Stimulated activated CD8-positive, alpha-beta memory T cell treated with anti-CD3 and anti-CD28 coated beads, Interleukin-4, amount 100 ng/mL, for 24 hours (primary cell): ENCODE results near the gene MAPK7.

ENCODE experiments used
- DNase-seq: peaks from one replicate; pipeline ENCODE4 v3.0.0-alpha.2; 2020; ENCODE audit warnings: low read depth

Gene MAPK7

DNA sequence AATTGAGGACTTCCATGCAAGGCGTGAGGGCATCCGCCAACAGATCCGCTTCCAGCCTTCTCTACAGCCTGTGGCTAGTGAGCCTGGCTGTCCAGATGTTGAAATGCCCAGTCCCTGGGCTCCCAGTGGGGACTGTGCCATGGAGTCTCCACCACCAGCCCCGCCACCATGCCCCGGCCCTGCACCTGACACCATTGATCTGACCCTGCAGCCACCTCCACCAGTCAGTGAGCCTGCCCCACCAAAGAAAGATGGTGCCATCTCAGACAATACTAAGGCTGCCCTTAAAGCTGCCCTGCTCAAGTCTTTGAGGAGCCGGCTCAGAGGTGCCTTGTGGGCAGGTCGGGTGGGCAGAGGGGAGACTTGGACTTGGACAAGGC, 3.1 kb downstream of the MAPK7 start:
- no peak for DNase-seq

DNA sequence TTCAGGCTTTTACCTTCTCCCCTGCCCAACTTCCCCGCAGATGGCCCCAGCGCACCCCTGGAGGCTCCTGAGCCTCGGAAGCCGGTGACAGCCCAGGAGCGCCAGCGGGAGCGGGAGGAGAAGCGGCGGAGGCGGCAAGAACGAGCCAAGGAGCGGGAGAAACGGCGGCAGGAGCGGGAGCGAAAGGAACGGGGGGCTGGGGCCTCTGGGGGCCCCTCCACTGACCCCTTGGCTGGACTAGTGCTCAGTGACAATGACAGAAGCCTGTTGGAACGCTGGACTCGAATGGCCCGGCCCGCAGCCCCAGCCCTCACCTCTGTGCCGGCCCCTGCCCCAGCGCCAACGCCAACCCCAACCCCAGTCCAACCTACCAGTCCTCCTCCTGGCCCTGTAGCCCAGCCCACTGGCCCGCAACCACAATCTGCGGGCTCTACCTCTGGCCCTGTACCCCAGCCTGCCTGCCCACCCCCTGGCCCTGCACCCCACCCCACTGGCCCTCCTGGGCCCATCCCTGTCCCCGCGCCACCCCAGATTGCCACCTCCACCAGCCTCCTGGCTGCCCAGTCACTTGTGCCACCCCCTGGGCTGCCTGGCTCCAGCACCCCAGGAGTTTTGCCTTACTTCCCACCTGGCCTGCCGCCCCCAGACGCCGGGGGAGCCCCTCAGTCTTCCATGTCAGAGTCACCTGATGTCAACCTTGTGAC, 3.6 kb downstream of the MAPK7 start:
- DNase-seq, result no peak

DNA sequence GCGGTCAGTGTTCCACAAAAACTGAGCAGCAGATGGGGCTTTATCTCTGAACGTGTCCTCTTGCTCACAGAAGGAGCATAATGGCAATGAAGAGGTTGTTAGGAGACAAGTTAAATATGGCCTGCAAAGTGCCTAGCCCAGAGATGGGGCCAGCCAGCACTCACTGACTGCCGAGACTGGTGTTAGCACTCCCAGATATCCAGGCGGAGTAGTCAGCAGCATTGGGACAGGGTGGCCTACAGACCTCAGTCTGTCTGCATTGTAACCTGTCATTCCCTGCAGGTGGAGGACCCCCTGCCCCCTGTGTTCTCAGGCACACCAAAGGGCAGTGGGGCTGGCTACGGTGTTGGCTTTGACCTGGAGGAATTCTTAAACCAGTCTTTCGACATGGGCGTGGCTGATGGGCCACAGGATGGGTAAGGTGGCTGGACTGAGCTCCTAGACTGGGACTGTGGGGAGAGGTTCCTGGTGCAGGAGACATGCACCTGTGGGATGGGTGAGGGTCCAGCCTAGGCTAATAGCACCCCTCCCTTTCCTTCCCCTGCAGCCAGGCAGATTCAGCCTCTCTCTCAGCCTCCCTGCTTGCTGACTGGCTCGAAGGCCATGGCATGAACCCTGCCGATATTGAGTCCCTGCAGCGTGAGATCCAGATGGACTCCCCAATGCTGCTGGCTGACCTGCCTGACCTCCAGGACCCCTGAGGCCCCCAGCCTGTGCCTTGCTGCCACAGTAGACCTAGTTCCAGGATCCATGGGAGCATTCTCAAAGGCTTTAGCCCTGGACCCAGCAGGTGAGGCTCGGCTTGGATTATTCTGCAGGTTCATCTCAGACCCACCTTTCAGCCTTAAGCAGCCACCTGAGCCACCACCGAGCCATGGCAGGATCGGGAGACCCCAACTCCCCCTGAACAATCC, 4.5 kb downstream of the MAPK7 start:
- DNase-seq, result no peak

DNA sequence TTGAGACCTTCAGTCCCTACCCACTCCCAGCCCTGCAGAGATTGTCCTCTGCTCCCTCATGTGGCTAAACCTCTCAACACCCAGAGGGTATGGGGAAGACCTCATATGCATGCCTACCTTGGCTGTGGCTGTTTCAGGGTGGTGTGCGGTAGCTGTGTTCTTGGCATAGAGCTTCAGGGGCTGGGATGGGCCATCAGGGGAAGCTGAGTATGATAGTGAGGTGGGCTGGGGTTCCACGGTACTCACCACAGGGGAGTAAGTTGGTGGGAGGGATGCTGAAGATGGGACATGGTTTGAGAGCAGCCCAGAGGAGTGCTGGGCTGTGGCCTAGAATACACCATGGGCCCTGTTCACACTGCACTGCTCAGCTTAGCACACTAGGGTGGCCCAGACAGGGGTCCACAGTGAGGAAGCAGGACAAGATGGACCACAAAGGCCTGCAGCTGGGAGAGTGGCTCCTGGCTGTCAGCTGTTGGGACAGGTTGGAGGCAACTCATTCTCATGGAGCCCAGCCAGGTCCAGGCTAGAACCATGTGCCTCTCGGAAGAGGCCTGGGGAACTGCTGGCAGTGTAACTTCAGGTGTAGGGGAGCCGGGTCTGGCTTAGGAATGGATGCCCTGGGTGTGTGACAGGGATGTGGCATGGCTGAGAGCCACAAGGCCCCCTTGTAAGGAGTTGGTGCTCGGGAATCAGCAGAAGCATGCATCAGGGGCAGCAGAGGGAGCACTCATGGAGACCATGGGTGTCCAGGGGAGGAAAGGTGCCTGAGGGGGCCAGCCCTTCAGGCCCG, 5.6 kb downstream of the MAPK7 start:
- DNase-seq, result no peak

DNA sequence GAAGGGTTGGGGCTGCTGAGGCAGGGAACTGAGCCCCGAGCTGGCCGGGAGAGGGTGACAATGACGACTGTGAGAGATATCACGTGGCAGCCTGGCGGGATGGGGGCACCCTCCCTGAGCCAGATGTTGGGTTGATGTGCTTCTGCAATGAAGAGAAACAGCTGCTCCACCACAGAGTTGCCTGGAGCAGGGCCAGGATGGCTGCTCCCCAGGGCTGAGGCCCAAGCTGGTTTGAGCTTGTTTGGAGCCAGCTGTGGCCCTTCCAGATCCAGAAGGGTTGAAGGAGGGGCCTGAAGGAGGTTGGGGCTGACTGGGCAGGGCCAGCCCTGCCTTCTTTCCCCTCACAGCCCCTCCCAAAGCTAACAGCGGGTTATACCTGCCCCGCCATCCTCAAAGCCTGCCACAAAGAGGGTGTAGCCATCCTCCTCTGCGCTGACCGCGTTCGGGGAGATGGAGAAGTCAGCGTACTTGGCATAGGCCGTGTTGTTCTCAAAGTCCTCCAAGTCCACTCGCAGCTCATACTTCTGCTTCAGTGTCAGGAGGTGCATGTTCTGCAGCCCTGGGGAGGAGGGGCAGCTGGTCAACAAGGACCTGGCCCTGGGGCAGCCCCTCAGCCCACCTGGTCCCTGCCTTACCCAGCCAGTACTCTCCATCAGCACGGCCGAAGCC, 6.6 kb downstream of the MAPK7 start:
- DNase-seq, result no peak

DNA sequence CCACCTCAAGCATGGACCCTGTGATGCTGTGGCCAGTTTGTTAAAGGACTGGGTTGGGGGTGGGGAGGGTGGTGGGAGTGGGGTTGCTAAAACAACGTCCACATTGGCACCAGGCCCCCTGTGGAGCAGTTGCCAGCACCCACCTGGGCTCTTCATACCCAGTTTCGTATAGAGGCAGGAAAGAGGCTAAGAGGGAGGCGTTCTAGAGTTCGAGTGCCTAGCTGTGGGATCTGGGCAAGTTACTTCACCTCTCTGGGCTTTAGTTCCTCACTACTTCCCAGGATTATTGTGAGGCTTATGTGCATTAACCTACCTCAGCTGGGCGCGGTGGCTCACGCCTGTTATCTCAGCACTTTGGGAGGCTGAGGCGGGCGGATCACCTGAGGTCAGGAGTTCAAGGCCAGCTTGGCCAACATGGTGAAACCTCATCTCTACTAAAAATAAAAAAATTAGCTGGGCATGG, 7.3 kb downstream of the MAPK7 start:
- DNase-seq, result no peak

DNA sequence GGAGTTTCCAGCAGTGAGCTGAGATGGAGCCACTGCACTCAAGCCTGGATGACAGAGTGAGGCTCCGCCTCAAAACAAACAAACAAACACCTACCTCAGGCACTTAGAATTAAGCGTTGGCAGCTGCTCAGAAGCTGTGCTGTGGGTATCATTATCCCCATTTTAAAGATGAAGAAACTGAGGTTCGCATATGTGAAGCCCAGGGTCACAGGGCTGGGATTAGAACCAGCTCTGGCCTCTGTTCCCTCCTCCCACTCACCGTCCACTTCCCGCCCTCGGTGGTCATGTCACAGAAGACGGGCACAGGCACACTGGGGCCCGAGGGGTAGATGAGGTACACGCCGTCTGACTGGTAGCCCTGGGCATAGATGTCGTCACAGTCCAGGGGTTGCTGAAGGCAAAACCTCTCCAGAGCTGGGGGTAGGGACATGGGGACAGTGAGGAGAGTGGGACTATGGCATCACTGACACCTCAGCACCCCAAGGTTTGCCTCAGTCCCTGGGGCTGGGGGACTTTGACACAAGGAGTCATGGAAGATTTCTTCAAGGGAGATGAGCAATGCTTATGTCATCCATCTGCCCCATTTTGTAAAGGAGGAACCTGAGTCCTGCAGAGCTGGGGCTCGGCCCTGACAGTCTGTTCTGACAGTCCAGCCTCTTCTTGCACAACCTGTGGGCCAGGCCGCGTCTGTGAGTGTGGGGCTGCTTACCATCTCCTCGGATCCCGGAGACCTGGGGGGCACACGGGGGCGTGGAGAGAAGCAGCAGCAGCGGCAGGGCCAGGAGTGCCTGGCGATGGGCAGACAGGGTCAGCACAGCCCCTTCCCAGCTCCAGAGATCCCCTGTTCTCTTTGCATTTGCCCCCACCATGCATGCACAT, 8.0 kb downstream of the MAPK7 start:
- DNase-seq, result no peak

DNA sequence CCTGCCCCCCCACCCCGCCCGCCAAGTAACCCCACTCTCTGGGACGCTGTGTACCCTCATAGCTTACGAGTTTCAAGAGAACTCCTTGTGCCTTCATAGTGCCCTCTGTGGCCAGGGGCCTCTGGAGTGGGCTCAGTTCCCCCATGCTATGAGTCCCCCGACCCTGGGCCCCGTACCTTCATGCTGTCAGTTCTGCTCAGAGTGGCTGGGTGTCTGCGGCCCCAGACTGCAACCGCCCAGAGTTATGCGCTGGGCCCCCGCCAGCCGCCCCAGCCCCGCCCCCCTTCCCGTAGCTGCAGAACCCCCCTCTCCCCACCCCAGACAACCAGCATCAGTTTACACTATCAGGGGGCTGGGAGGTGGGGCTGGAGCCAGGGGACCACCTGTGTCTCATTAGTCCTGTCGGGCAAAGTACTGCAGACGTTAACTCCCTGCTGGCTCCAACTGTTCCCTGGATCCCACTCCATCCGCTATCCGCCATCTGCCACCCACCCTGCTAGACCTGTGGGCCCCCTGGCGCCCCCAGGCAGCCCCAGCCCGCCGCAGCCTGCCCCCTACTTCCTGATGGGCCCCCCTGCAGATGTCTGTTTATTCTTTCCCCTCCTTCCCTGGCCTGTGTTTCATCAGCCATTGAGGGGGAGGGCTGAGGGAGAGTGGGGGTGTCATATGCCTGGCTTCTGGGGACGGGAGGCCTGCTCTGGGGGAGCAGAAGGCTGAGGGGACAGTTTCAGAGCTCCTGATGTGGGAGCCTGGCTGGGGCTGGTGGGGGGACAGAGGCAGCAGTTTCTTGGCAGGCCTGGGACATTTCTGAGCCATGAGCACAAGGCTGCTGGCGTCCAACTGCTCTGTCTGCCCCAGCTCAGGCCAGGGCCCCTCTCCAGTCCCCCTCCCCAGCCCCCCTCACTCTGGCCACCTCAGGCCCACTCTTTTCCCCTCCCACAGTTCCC, 8.9 kb downstream of the MAPK7 start, which contains the start of gene MFAP4:
MFAP4 (minus strand) TSS at position 217 of the 947 bp plus-strand sequence; CDS start at position 182, 35 bp downstream.
- no peak for DNase-seq

DNA sequence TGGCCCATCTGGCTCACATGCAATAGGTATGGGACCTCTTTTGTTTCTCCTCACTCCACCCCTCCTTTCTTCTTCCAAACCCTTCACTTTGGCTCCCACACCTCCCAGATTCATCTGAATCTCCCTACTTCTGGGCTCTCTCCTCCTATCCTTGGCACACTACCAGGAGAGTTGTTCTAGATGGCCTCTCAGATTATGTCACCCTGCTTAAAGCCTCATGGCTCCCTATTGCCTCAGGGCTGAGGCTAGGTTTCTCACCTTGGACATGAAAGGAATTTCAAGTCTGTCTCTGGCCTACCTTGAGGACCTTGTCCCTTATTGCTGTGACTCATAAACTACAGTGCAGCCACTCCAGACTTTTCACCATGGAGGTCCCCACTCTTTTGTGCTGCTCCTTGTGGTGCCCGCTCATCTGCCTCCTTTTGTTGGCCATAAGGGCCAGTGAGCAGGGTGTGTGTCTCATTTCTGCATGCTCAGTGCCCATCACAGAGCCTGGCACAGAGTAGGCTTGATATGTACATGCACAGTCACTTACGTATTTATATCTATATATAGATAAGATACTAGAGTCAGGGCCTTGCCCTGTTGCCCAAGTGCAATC, 9.7 kb downstream of the MAPK7 start:
- no peak for DNase-seq

DNA sequence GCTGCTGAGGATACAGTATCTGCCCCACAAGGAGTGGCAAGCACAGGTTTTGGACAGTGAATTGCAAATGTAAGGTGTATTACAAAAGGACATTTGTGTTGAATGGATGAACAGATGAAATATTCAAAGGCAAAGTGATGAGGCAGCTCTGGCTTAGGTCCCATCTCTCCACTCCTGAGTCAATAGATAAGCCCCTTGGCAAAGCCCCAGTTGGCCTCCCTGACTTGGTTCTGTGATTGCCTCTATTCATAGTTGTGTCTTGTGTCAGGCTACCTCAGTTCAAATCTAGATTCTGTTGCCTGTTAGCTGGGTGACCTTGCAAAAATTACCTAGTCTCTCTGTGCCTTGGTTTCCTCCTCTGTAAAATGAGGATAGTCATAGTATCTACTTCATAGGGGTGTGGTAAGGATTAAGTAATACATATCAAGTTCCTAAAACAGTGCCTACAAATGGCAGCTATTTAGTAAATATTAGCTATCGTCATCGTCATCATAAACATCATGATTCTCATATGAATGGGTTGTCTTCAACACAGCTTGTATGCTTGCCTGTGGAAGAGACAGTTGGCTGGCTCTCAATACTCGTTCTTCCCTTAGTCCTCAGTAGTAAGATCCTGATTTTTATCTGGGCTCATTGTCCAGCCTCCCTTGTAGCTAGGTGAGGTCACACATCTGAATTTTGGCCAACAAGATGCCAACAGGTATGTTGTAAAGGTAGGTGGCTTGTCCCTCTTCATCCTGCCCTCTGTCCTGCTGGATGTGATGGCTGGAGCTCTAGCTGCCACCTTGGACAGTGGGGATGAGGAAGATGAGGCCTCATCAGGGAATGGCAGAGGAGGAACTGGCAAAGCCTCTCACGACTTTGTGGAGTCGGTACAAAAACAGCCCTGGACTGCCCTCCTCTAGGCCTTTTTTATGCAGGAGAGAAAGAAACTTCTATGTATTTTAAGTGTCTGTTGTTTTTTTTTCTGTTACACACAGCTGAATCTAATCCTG, 10.8 kb downstream of the MAPK7 start:
- DNase-seq, result no peak

DNA sequence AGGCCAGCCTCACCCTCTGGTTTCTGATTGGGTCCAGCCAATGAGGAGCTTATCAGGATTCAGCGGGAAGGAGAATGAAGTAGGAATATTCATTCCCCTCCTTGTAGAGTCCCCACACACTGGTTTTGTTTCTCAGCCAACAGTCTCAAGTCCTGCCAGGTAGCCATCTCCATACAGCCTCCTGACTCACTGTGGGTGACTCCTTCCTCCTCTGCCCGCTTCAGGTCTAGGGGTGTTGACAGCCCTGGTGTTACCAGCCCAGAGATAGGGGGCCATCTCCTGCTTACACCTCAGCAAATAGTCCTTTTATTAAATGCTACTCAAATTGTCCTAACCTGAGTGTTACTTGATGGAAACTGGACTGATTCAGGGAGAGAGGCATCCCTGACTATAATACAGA, 12.7 kb downstream of the MAPK7 start:
- DNase-seq, result no peak

DNA sequence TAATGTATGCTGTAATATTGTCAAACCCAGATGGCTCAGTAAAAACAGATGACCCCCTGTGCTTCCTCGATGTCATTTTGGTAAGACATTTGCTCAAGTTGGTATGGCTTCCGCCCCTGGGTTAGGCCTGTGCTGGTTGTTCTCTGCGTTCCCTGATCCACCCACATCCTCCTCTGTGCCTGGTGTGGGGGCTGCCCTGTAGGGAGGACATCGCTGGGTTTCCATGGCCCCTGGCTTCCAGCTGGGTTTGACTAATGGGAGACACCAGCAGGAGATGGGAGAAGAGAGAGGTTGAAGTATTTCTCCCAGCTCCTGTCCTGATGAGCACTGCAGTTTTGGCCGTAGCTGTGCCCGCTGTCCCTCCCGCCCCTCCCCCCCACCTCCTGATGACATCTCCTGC, 13.1 kb downstream of the MAPK7 start:
- no peak for DNase-seq

DNA sequence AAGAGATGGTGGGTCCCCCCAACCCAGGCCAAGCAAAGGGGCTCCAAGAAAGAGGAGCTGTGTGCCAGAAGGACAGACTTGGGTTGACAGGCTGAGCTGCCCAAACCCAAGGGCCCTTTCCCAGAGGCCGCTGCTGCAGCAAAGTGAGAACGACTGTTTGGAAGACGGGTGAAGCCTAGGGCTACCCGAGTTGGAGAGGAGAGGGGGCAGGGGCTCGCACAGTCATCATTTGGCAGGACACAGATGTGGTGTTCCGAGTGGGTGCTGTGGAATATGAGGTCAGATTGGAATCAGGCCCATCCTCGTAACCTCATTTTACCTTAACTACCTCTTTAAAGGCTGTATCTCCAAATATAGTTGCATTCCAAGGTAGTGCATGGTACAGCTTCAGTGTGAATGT, 14.0 kb downstream of the MAPK7 start:
- no peak for DNase-seq

DNA sequence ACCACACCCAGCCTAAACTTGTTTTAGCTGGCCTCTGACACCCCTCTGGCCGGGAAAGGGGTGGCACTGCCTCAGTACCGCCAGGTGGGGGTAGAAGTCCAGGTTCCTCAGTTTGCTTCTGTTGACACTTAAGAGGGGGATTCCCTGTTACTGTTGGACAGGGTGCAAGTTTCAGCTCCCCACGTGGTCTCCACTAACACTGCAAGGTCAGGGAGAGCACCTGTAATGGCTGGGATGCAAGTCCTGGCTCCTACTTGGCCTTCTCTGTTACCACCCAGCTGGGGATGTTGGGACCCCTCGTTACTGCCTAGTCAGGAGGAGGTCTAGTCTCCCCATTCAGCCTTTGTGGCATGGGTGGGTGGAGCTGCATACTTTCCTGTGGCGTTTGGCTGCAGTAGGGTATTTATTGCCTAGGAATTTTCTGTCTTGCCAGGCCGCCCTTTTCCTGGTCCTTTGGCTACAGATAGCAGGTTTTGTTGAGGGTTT, 19.3 kb downstream of the MAPK7 start:
- DNase-seq, result no peak

DNA sequence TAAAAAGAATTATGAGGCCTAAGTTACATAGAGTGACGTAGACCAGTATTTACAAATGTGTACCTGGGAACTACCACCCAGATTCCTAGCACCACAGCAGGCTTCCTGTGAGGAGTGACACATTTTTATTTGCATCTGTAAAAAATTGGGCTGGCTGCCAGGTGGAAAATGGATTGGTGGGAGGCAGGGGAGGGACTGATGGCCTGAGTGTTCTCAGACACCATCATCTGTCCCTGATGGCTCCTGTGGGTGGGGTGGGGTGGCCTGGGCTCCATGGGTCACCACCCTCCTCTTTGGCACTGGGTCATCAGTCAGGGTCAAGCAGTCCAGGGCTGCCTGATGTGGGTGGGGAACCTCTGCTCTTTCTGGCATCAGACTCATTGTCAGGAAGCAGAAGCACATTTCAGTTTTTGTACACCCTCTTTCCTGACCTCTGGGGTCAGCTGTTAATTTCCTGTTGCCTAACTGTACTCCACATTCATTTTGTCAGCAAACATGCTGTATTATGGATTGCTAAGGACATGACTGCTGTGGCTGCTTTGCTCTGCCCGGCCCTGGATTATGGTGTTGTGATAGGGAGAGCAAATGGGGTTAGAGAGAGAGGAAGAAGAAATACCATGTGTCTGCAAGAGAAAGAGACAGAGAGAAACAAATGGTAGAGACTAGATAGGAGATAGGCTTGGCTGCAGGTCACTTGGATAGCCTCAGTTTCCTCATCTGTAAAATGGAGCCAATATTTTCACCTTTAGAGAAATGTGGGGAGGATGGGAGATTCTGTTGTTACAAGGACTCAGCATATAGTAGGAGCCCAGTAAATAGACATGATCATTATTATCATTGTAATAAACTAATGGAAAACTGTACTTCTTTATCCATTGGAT, 20.2 kb downstream of the MAPK7 start:
- DNase-seq, result no peak

DNA sequence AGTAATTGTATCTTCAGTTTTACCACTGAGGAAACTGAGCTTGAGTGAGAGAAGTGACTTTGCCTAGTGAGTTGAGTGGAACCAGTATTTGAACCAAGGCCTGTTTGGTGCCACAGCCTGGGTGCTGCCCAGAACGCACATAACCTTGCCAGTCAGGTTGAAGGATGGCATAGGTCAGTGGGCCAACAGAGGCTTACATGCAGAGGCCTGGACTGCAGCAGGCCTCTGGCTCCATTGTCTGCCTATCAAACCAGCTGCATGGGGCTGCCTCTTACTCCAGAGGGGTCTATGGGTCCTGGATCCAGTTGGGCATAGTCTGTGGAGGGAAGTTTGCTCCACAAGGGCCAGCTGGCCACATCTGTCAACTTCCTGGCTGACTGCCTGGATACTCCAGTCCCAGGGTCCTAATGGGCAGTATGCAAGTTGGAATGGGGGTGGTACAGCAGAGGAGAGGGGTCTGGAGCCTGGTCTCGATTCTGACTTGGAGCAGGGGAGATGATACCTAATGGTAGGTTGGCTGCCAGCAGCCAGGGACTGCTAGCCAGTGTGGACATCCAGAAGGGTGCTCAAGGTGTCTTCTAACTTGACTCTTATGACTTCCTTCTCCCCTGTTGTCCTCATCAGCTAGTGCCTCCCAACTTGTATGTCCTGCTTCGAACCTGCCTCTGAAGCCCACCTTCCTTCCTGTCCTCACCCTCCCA, 21.6 kb downstream of the MAPK7 start:
- DNase-seq, result no peak
